GM12878 (cell line): ENCODE measurements around the gene ARFRP1. TPM values are rescaled to one million over a fixed set of nuclear protein-coding genes. Genes with fewer than 3 reads are reported as not detected.

ENCODE experiments used
- ATAC-seq: fragments of 200-7000 bp; cut with Tn5 transposase; 3 replicates; pipeline ENCODE4 v1.9.1; 2020; ENCODE audit warnings: mild to moderate bottlenecking, moderate library complexity
- BruUV-seq: library from RNA; stranded (reverse); fragments of 400-500 nt; replicated peaks from 2 replicates; lab custom pipeline; 2021; lab: Mats Ljungman, UMichigan
- CTCF ChIA-PET: fragments of 300-600 bp; sonication (Branson Sonifier 250); formaldehyde crosslinking; extraction: SDS; loops from one replicate; lab custom pipeline; 2021; ENCODE audit warnings: inconsistent platforms; lab: Yijun Ruan, JAX
- POLR2A ChIA-PET: fragments of 350-600 bp; formaldehyde crosslinking; extraction: SDS; loops from one replicate; lab custom pipeline; 2021; ENCODE audit warnings: inconsistent platforms; lab: Charles Lee
- RAD21 ChIA-PET: fragments of 300-600 bp; sonication (Branson Sonifier 250); formaldehyde crosslinking; loops from one replicate; lab custom pipeline; 2023; ENCODE audit warnings: antibody characterized with exemption; ENCODE audit not compliant: unreplicated experiment; lab: Charles Lee
- SMC1A ChIA-PET: fragments of 300-600 bp; sonication (Branson Sonifier 250); formaldehyde crosslinking; loops from one replicate; lab custom pipeline; 2023; ENCODE audit not compliant: unreplicated experiment, uncharacterized antibody; lab: Charles Lee
- DNase-seq: peaks from one replicate; pipeline ENCODE4 v3.0.0-alpha.2; 2011; ENCODE audit warnings: low read depth, low spot score
- FAIRE-seq: peaks from 3 replicates; lab custom pipeline; 2011; peaks lifted over from hg19 to GRCh38; lab: Jason Lieb, UNC
- H2AFZ ChIP-seq: 2 replicates; pipeline ENCODE4 v1.6.0; 2011; ENCODE audit warnings: low read depth, low read length, control low read depth; ENCODE audit not compliant: control insufficient read depth
- H3K27ac ChIP-seq: 2 replicates; pipeline ENCODE4 v1.5.1; 2011; ENCODE audit warnings: control low read depth; ENCODE audit not compliant: control insufficient read depth, insufficient read depth
- H3K27me3 ChIP-seq, 2 experiments: replicated peaks in 1 of 2; 2 replicates each; pipeline versions ENCODE4 v1.6.0 to v1.6.1; 2011; ENCODE audit warnings: low read length in 1 of 2; ENCODE audit not compliant: control insufficient read depth in 2 of 2, insufficient read depth in 2 of 2
- H3K36me3 ChIP-seq, 2 experiments: 2 replicates each; pipeline ENCODE4 v1.5.1; 2011; ENCODE audit warnings: low read length in 1 of 2; ENCODE audit not compliant: control insufficient read depth in 2 of 2, insufficient read depth in 2 of 2
- H3K4me1 ChIP-seq: 2 replicates; pipeline ENCODE4 v1.6.1; 2011; ENCODE audit warnings: mild to moderate bottlenecking, low read length, moderate library complexity, mixed read lengths; ENCODE audit not compliant: control insufficient read depth, insufficient read depth
- H3K4me2 ChIP-seq: 2 replicates; pipeline ENCODE4 v1.6.0; 2011; ENCODE audit warnings: control low read depth; ENCODE audit not compliant: control insufficient read depth, insufficient read depth
- H3K4me3 ChIP-seq: fragments of 200-600 bp; sonication (generic); 2 replicates; pipeline ENCODE4 v1.5.1; 2016
- H3K79me2 ChIP-seq: 2 replicates; pipeline ENCODE4 v1.6.0; 2011; ENCODE audit warnings: low read length; ENCODE audit not compliant: control insufficient read depth, insufficient read depth
- H3K9ac ChIP-seq: 2 replicates; pipeline ENCODE4 v1.8.0; 2011; ENCODE audit warnings: low read length, control low read depth, mixed read lengths; ENCODE audit not compliant: control insufficient read depth, insufficient read depth
- H3K9me3 ChIP-seq: replicated peaks from 3 replicates; pipeline ENCODE4 v1.5.1; 2011; ENCODE audit warnings: mild to moderate bottlenecking, low read length; ENCODE audit not compliant: control insufficient read depth, insufficient read depth
- H4K20me1 ChIP-seq: 2 replicates; pipeline ENCODE4 v1.6.0; 2011; ENCODE audit not compliant: control insufficient read depth, insufficient read depth
- ATF7 ChIP-seq: fragments of 450-650 bp; IDR thresholded peaks from 2 replicates; pipeline ENCODE4 v1.6.1; 2016; ENCODE audit warnings: low read depth, mild to moderate bottlenecking
- BHLHE40 ChIP-seq, 2 experiments: fragments of 450-650 bp in 1 of 2; IDR thresholded peaks; 2 replicates each; pipeline ENCODE4 v1.6.1; 2011 to 2017; ENCODE audit warnings: low read depth in 2 of 2, borderline replicate concordance in 1 of 2, improper control_type of control experiment in 1 of 2, low read length in 1 of 2, mild to moderate bottlenecking in 1 of 2
- CBX5 ChIP-seq: sonication (generic); IDR thresholded peaks from 2 replicates; pipeline ENCODE4 v1.6.1; 2016; ENCODE audit warnings: low read depth, moderate library complexity, mild to moderate bottlenecking, inconsistent platforms
- DPF2 ChIP-seq: fragments of 450-650 bp; IDR thresholded peaks from 2 replicates; pipeline ENCODE4 v1.6.1; 2017; ENCODE audit warnings: mild to moderate bottlenecking
- GABPA ChIP-seq: IDR thresholded peaks from 2 replicates; pipeline ENCODE4 v1.6.1; 2014; ENCODE audit warnings: antibody characterized with exemption, low read depth, mild to moderate bottlenecking, inconsistent platforms
- GATAD2B ChIP-seq: fragments of 450-650 bp; conservative IDR thresholded peaks from 2 replicates; pipeline ENCODE4 v1.6.1; 2017; ENCODE audit warnings: low read depth, mild to moderate bottlenecking, moderate library complexity
- HDAC6 ChIP-seq: fragments of 200-600 bp; sonication (generic); IDR thresholded peaks from one replicate; pipeline ENCODE4 v1.8.0; 2017; ENCODE audit warnings: antibody characterized with exemption; ENCODE audit not compliant: unreplicated experiment
- KLF5 ChIP-seq: fragments of 450-650 bp; IDR thresholded peaks from 2 replicates; pipeline ENCODE4 v1.6.1; 2014; ENCODE audit warnings: mild to moderate bottlenecking; ENCODE audit not compliant: partially characterized antibody
- MEF2B ChIP-seq: fragments of 450-650 bp; IDR thresholded peaks from 2 replicates; pipeline ENCODE4 v1.6.1; 2018; ENCODE audit warnings: mild to moderate bottlenecking, moderate library complexity; ENCODE audit not compliant: partially characterized antibody, poor library complexity, severe bottlenecking
- MTA3 ChIP-seq: IDR thresholded peaks from 2 replicates; pipeline ENCODE4 v1.6.1; 2012; ENCODE audit warnings: low read length, inconsistent platforms, borderline replicate concordance
- NFYA ChIP-seq: IDR thresholded peaks from 2 replicates; pipeline ENCODE4 v1.6.1; 2011; ENCODE audit warnings: low read depth, mild to moderate bottlenecking, low read length, improper control_type of control experiment, borderline replicate concordance
- NKRF ChIP-seq: fragments of 450-650 bp; conservative IDR thresholded peaks from 2 replicates; pipeline ENCODE4 v1.6.1; 2017; ENCODE audit warnings: mild to moderate bottlenecking, moderate library complexity
- PAX8 ChIP-seq: fragments of 450-650 bp; IDR thresholded peaks from 2 replicates; pipeline ENCODE4 v1.6.1; 2017; ENCODE audit warnings: mild to moderate bottlenecking, moderate library complexity
- PKNOX1 ChIP-seq: fragments of 450-650 bp; IDR thresholded peaks from 2 replicates; pipeline ENCODE4 v1.6.1; 2016; ENCODE audit warnings: mild to moderate bottlenecking
- RBBP5 ChIP-seq: fragments of 200-600 bp; sonication (generic); conservative IDR thresholded peaks from 2 replicates; pipeline ENCODE4 v1.6.1; 2016
- SMAD1 ChIP-seq: fragments of 450-650 bp; IDR thresholded peaks from 2 replicates; pipeline ENCODE4 v1.6.1; 2018; ENCODE audit warnings: mild to moderate bottlenecking, low read depth; ENCODE audit not compliant: partially characterized antibody
- SP1 ChIP-seq: IDR thresholded peaks from one replicate; pipeline ENCODE4 v1.6.1; 2011; ENCODE audit warnings: low read depth, low read length
- TCF12 ChIP-seq: IDR thresholded peaks from 2 replicates; pipeline ENCODE4 v1.6.1; 2011; ENCODE audit warnings: low read depth, mild to moderate bottlenecking, low read length
- YY1 ChIP-seq: IDR thresholded peaks from 2 replicates; pipeline ENCODE4 v1.6.1; 2011; ENCODE audit warnings: low read depth, mild to moderate bottlenecking, low read length
- ZNF24 ChIP-seq: fragments of 450-650 bp; IDR thresholded peaks from 2 replicates; pipeline ENCODE4 v1.6.1; 2017; ENCODE audit warnings: antibody characterized with exemption, mild to moderate bottlenecking
- WGBS: methylation state at CpG from one replicate; pipeline ENCODE4 v1.1.6; 2016; ENCODE audit warnings: low lambda C conversion rate; ENCODE audit not compliant: insufficient replicate concordance, insufficient coverage; ENCODE audit errors: missing lambda C conversion rate; 5-methylcytosine and 5-hydroxymethylcytosine counted together
- in situ Hi-C: fragments of 300-500 bp; cut with MboI; formaldehyde crosslinking; loops from 9 replicates; pipeline ENCODE4 v1.14.3; 2018; ENCODE audit warnings: mixed read lengths
- intact Hi-C: fragments of 100-400 bp; cut with micrococcal nuclease; formaldehyde crosslinking; loops from one replicate; pipeline ENCODE4 v1.14.2; 2022; ENCODE audit not compliant: unreplicated experiment
- polyA plus RNA-seq, 11 experiments: library from polyadenylated mRNA; depleted of rRNA in 4 of 11; unstranded in 6 of 11; stranded (reverse) in 5 of 11; fragments of >200 nt; fragmentation: Nextera tagmentation in 4 of 11; fragmentation: Illumina TruSeq in 1 of 11; extraction: Ambion mirVana in 4 of 11; extraction: Trizol in 1 of 11; gene quantifications; 1 replicate in 1 of 11; 2 replicates in 10 of 11; pipeline versions ENCODE4 v1.2.1 to v1.2.3, GENCODE V29; 2011 to 2016; ENCODE audit warnings: inconsistent platforms in 2 of 11, missing spikeins in 2 of 11, low read depth in 1 of 11
- total RNA-seq, 4 experiments: library from RNA; depleted of rRNA in 3 of 4; stranded (reverse); fragments of >200 nt in 3 of 4; fragmentation: Illumina TruSeq in 1 of 4; extraction: Trizol in 1 of 4; gene quantifications; 2 replicates each; pipeline versions ENCODE4 v1.2.1 to v1.2.3, GENCODE V29; 2013 to 2021

ARFRP1 gene
- total and polyA plus RNA-seq, 10 of the 15 experiments (the other 5 are each of a cell fraction or from before 2014, with no cell fraction given) = 0.37 to 71.7 (median 34.6) TPM

- WGBS = 92% methylated on average over 24 of the region's 24 CpGs
Measured at GRCh38 chr20:63686094-63686491, 21.7 kb downstream of the ARFRP1 start.

More at GRCh38 chr20:63686094-63686491, 21.7 kb downstream of the ARFRP1 start:
- Histone ChIP-seq H3K79me2 (no peaks in the 10 kb centered on the region), H2AFZ (no peak overlapping the region), H3K4me2 (no peak overlapping the region), H3K9ac (no peak overlapping the region), H3K27ac (no peak overlapping the region), H3K27me3 (no peaks in the 10 kb centered on the region), H3K36me3 (no peaks in the 10 kb centered on the region; a peak in 1 of 4 replicates), H3K4me3 (no peak overlapping the region), H4K20me1 (no peaks in the 10 kb centered on the region), H3K9me3 (no peaks in the 10 kb centered on the region), H3K4me1 (no peaks in the 10 kb centered on the region)
- ATAC-seq (no peak), FAIRE-seq (no peak), DNase-seq (no peak)
- TF ChIP-seq GABPA (no peak), PAX8 (no peak), ZNF24 (no peak), YY1 (no peak), MTA3 (no peak), DPF2 (no peak), ATF7 (no peak), GATAD2B (no peak), SMAD1 (no peak), KLF5 (no peak), PKNOX1 (no peak), CBX5 (no peak), MEF2B (no peak), NFYA (no peak), BHLHE40 (IDR thresholded peaks at IDR 0.05; ENCODE audit: borderline replicate concordance in 1 of 2, low read depth in 2 of 2, low read length in 1 of 2) (no peak), HDAC6 (no peak), SP1 (no peak), TCF12 (no peak), NKRF (no peak), RBBP5 (no peak)
- BruUV-seq = no TSS peak
- intact Hi-C loops (no loop called here), in situ Hi-C loops (no loop called here)
- ChIA-PET CTCF (no interaction called here), SMC1A (no interaction called here), RAD21 (no interaction called here), POLR2A (no interaction called here)
